Activated CD8-positive, alpha-beta memory T cell treated with anti-CD3 and anti-CD28 coated beads, Interleukin-2, amount 50 U/mL, for 24 hours (primary cell): Measurements from ENCODE around the gene STXBP6.
"Not testable (repeated sequence)": the region's sequence is repeated elsewhere in the genome, so short reads cannot be mapped to it uniquely, and the experiment has no call there.

Experiments used
- DNase-seq: peaks from one replicate; pipeline ENCODE4 v3.0.0-alpha.2; 2020; ENCODE audit errors: extremely low read depth

STXBP6 gene

DNA sequence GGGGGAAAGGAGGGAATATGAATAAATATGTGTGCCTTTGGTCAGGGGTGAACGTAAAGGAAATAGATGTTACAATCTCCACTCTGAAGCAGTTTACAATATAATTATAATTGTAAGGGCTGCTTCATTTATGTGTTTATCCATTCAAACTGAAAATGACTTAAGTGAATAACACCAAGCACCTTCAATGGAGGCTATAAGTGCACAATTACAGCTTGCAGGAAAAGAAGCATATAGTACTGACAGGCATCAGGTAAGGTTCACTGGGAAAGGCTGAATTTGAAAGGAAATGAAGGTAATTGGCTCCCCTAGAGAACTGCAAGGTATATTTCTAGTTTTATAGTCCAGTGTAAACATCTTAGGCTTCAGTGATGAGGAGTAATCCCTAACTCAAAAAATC, 192.7 kb downstream of the STXBP6 start:
- no peak for DNase-seq

GRCh38 chr14:24853446-24853845, 196.5 kb downstream of the STXBP6 start:
- no peak for DNase-seq

- DNase-seq, result no peak
Observed at GRCh38 chr14:24852312-24853060, 197.5 kb downstream of the STXBP6 start.

- DNase-seq, result no peak
Observed at GRCh38 chr14:24851837-24852236, 198.1 kb downstream of the STXBP6 start.

DNA sequence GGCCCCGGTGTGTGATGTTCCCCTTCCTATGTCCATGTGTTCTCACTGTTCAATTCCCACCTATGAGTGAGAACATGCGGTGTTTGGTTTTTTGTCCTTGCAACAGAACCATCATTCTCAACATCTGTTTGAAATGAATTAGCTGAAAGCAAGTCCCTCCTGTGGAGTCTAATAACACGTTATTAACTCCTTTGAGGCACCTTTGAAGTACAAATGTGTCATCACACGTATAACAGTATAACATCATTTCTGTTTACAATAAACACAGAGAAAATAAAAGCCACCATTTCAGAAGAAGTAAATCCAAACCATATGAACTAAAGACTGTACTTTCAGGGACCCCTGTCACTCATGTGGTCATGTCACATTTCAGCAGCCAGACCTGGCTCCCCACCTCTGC, 198.5 kb downstream of the STXBP6 start:
- DNase-seq, result no peak

DNA sequence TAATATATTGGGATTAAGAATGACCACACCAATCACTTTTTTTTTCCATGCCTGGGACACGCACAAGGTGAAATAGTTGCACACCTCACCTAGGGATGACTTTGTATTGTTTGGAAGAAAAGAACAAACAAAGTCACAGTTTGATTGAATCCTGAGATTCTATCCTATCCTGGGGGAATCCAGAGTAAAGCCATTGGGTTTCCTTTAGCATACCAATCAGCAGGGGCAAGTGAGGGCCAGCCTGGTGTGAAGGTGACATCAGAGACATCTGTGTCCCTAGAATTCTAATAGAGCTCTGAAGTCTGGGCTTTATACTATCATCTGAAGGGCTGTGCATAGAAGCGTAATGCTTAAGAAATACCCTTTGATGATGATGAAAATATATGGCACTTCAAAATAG, 199.9 kb downstream of the STXBP6 start:
- no peak for DNase-seq

GRCh38 chr14:24849471-24849870, 200.5 kb downstream of the STXBP6 start:
- DNase-seq, result no peak

DNA sequence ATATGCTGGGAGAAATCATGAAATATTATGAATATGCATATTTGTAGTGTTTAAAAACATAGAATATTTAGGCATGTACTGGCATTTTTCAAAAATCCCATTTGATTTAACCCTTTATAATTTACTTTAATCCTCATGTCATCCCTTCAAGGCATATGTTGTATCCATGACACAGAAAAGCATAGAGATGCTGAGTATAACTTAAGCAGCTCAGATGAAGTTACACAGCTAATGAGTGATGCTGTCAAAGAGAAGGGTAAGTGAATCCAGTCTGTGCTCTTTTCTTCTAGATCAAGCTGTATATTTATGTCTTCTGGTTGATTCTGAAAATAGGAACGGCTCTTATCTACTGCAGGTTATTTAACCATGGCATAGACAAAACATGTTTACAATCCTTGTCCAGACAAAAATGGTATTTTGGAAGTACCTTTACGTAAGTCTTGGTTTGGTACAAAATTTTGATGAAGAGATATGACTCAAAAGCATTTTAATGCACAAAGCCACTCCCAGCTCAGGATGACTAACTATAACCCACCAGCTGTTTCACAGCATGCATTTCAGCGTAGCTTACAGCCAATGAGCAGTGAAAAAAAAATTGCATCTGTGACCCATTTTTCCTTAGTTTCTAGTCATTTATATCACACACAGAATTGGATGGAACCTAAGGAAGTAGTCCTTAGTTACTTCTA, 201.7 kb downstream of the STXBP6 start:
- no peak for DNase-seq

- DNase-seq, result no peak
Observed at GRCh38 chr14:24847568-24848095, 202.3 kb downstream of the STXBP6 start.

GRCh38 chr14:24846261-24846660, 203.7 kb downstream of the STXBP6 start:
- no peak for DNase-seq

GRCh38 chr14:24845851-24846250, 204.1 kb downstream of the STXBP6 start:
- DNase-seq, result no peak

DNA sequence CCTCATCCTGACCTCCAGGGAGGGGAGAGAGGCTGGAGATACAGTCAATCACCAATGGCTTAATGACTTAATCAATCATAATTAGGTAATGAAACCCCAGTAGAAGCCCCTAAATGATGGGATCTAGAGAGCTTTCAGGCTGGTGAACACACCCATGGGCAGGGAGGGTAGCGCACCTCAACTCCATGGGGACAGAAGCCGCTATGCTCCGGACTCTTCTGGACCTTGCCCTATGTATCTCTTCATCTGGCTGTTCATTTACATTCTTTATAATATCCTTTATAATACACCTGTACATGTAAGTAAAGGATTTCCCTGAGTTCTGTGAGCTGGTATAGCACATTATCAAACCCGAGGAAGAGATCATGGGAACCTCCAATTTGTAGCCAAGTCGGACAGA, 205.9 kb downstream of the STXBP6 start:
- no peak for DNase-seq

GRCh38 chr14:24843494-24843893, 206.5 kb downstream of the STXBP6 start:
- no peak for DNase-seq

DNA sequence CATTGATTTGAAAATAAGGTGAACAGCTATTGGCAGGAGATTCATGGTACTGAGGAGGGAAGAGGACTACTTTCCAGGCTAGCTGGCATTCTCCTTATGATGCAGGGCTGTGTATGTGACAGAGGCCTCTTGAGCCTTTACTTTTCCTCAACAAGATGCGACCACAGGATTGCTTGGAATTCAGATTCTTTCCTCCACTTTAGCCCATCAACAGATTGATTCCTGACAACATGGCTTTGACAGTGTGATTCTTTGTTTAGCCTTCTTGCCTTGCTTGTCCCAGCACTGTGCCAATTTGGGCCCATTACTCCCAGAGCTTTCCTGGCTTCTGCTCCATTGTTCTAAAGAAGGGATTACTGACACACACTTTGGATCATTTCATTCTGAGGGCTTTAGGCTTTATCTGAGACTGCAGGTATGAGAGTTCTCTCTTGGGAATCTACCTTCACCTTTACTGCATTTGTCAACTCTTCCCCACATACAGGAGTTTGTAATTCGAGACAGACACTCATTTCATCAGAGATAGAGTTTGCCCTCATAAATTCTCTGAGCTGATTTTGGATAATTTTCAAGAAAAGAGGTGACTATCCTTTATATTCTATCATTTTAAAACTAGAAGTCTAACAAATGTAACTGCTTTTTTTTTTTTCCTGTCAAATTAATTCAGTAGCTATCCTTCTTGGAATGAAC, 209.6 kb downstream of the STXBP6 start:
- DNase-seq, result no peak

GRCh38 chr14:24839617-24840203, 210.2 kb downstream of the STXBP6 start:
- DNase-seq, result no peak

DNA sequence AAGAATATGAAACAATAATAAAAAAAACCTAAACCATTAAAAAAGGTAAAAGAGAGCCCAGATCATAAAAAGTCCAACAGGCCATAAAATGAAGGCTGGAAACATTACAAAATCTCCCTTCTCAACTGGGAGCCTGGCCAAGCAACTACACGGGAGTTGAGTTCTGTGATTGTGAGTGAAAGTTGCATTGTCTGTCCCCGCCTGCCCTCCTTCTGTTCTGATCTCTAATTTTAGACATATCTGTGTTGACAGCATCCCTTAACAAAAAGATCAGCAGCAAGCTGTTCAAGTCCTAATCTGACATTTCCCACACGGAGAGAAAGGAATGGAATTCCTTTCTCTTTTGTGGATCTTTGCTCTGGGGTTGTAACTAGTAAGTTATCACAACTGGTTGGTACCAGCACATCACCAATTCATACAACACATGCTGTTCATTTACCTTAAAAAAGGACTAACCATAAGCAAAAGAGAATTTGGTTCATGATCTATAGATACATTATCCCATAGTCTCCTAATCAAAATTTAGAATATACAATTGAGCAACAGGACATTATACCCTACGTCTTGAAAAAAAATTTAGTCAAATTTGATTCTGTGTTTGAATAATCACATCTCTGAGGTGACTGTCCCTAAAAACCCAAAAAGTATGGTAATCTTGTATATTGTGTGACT, 210.9 kb downstream of the STXBP6 start:
- DNase-seq, result no peak

- no peak for DNase-seq
Observed at GRCh38 chr14:24837280-24838046, 212.5 kb downstream of the STXBP6 start.

- not testable (repeated sequence) for DNase-seq
Observed at GRCh38 chr14:24836324-24836723, 213.6 kb downstream of the STXBP6 start.

- DNase-seq, result no peak
Observed at GRCh38 chr14:24834956-24835355, 215.0 kb downstream of the STXBP6 start.

GRCh38 chr14:24833385-24833784, 216.6 kb downstream of the STXBP6 start:
- no peak for DNase-seq

- no peak for DNase-seq
Observed at GRCh38 chr14:24831677-24832076, 218.3 kb downstream of the STXBP6 start.
